NCI-H2081 treated with DMSO at 0.1 percent for 48 hours (cell line): ENCODE data around the gene LRPAP1.

Experiments used
- DNase-seq: peaks from one replicate; lab custom pipeline; 2025; lab: John Stamatoyannopoulos, UW

LRPAP1 gene

DNA sequence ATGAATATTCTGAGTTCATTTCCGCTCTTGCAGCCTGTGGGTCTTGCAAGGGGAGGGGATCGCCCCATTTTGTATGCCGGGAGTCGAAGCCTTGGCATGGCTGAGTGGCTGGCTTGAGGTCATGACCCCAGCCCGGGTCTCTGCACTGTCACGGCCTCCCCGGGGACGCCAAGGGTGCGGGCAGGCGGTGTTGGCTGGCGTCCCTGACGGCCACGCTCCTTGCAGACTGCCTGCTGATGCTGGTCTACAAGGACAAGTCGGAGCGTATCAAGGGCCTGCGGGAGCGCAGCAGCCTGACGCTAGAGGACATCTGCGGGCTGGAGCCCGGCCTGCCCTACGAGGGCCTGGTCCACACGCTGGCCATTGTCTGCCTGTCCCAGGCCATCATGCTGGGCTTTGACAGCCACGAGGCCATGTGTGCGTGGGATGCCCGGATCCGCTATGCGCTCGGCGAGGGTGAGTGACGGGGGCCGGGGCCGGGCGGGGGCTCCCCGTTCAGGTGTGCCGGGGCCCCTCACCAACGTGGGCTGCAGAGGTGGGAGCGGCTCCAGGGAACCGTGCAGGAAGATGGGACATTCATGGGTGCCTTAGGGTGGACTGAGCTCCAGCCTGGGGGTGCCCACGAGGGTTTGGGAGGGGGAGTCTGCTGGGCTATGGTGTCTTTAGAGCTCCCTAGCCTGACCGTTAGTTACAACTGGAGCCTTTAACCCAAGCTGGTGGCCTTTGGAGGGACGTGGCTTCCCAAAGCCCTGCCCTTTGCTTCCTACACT lies 58.9 kb downstream of the LRPAP1 start:
- no peak for DNase-seq

DNA sequence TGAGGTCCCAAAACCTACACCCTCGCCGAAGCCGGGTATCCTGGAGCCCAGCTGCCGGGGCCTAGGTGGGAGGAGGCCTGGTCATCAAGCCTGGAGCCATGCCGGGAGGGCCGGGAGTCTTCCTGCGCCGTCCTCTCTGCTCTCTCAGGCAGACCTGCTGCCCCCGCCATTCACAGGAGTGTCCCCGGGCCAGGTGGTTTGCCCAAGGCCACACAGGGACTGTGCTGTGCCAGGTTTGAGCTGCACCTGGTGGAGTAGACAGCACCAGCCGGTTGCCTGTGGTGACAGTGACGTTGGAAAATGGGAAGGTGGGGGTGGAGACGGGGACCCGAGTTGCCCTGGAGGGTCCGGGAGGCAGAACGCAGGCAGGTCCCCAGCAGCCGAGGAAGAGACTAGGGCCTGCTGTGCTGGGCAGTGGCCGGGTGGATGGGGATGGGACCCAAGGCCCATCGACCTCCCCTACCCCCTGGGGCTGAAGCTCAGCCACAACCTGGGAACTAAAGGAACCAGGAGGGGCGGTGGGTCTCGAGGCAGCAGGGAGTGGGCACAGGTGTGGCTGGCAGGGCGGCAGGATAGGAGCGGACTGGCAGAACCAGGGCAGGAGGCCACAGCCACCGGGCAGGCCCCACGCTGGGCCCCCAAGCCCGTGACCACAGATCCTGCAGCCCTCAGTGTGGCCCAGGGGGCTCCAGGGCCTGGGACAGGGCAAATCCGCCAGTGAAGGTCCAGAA lies 59.6 kb downstream of the LRPAP1 start:
- no peak for DNase-seq

- DNase-seq = no peak
These were observed 60.3 kb downstream of the LRPAP1 start for GRCh38 chr4:3471886-3472285.

DNA sequence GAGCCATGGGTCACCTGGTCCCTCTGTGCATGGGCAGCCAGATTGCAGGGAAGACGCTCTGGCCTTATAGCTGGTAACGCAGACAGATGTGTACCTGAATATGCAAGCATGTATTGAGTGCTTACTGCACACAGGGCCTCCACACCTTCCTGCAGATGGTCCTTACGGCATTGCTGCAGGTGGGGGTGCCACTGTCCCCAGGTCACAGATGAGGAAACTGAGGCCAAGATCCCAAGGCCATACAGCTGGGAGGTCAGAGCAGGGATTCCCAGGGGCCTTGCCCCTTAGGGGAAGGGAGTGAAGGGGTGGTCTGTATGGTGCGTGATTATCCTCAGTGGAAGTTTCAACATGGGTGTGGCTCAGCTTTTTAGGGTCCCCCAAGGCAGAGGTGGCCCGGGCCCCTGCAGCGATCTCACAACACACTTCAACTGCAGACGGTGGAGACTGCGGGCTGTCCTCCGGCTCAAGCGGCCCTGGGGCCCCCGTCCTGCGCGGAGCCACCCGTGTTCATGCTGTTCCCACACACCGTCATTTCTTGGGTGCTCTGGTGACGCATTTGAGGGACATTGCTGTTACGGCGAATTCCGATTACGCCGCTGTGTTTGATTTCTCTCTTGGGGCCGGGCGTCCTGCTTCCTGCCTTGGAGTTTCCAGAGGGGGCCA lies 61.0 kb downstream of the LRPAP1 start:
- DNase-seq = no peak

GRCh38 chr4:3470244-3471097 lies 61.8 kb downstream of the LRPAP1 start:
- no peak for DNase-seq

- DNase-seq = no peak
These were observed 62.6 kb downstream of the LRPAP1 start for GRCh38 chr4:3469386-3470243.

DNA sequence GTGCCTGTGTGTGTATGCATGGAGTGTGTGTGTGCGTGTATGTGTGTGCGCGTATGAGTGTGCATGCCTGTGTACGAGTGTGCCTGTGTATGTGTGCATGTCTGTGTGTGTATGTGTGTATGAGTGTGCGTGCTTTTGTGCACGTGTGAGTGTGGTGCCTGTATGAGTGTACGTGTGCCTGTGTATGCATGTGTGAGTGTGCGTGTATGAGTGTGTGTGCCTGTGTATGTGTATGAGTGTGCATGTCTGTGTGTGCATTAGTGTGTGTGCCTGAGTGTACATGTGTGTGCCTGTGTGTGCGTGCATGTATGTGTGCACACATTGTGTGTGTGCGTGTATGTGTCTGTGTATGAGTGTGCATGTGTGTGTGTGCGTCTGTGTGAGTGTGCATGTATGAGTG lies 63.4 kb downstream of the LRPAP1 start:
- DNase-seq = no peak

- DNase-seq = no peak
These were observed 64.1 kb downstream of the LRPAP1 start for GRCh38 chr4:3468154-3468553.

- DNase-seq = no peak
These were observed 64.6 kb downstream of the LRPAP1 start for GRCh38 chr4:3467601-3468031.

DNA sequence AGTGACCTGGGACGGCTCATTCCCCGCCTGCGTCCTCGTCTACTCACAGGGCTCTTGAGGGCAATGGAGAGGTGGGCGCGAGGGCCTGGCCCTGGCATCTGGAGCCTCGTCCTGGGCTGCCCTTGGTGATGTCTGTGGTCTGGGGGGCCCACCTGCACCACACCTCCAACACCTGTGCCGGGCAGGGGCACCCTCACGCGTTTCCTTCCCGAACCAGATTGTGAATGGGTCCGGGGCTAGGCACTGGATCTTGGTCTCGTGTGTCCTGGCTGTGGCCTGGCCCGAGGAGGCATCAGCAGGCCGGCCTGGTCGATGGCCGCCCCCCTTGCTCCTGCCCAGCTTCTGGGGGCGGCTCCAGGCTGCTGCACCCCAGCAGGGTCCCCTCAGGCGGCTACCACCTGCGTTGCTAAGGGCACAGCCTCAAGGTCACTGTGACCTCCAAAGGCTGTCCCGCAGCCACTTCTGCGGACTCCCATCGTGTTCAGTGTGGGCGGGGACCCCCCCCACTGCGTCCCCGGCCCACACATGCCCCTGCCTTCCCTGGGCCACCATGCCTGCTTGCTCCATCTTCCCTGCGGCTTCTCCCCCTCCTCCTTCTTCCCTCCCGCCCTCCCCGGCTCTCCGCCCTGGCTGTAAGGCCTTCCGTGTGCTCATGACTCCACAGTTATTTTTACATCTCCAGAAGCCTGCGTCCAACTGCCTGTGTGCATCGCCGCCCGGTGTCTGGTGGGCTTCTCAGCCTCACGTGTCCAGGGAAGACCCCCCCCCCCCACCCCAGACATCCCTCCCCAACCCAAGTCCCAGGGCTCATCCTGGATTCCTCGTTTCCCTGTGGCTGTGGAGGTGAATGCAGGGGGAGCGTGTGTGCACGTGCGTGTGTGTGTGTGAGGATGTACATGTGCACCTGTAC lies 65.3 kb downstream of the LRPAP1 start:
- no peak for DNase-seq

DNA sequence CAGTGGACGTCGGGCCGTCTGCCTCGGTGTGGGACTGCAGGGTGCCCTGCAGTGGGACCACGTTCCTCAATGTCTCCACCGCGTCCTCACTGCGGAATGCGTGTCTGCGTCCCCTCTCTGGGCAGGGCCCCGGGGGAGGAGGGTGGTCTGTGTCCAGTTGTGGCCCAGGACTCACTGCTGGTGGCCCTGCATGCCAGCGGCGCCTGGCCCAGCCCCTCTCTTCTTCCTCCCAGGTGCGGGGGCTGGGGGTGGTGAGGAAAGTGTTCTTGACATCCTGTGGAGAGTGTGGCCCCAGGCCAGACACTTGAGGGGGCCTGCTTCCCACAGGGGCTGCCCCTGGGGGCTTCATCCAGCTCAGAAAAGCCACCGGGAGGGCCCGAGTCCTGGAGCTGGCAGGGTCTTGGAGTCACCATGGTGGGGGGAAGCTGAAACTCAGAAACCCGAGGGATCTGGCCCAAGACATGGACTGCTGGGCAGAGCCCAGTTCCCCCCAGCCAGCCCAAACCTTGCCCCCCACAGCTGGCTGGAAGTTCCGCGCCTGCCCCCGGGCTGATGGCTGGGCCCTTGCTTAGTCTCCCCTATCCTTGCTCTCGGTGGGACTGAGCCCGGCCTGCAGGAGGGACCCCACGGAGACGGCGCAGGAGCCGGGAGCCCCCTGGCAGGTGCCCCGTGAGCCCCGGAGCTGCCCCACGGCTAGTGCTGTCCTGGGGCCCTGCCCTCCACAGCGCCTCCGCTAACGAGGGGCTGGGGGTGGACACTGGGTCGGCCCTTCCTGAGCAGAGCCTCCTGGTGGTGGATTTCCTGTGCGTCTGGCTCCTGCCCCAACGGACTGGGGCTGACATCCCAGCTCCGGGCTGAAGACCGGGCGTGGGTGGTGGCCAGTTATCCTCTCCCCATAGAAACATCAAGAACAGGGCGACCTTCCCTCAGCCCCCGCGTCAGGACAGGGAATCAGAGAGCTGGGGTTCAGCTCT lies 66.2 kb downstream of the LRPAP1 start:
- DNase-seq = no peak

DNA sequence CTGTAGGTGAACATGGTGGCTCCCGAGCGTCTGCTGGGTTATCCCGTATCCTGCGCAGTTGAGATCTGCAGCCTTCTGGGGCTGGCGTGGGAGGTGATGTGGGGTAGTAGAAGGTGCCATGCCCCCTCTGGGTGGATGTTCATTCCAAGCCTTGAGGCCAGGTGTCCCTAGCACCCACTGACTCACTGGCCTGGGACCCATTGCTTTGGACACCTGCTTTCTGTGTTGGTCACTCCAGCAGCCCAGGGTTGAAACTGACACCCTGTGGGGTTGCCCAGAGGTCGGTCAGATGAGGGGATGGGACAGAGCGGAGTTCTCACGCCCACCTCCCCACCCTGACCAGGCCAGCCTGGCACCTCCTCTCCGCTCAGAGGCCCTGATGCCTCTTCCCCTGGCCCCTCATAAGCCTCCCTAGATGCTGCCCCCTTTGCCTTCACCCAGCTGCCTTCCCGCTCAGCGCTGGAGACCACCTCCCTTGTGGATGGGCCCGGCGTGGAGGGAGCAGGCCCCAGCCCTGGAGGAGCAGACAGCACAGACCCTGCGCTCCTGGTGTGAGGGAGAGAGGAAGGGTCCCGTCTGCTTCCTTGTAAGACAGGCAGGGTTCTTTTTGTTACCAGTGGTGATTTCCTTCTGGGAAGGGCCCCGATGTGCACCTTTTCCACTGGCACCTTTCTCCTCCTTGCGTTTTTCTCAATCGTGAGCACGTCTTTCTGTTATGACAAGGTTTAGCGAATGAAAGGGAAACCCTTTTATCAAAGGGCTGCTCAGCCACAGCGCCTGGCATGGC lies 67.1 kb downstream of the LRPAP1 start:
- DNase-seq = no peak

GRCh38 chr4:3464349-3464905 lies 67.8 kb downstream of the LRPAP1 start:
- no peak for DNase-seq

DNA sequence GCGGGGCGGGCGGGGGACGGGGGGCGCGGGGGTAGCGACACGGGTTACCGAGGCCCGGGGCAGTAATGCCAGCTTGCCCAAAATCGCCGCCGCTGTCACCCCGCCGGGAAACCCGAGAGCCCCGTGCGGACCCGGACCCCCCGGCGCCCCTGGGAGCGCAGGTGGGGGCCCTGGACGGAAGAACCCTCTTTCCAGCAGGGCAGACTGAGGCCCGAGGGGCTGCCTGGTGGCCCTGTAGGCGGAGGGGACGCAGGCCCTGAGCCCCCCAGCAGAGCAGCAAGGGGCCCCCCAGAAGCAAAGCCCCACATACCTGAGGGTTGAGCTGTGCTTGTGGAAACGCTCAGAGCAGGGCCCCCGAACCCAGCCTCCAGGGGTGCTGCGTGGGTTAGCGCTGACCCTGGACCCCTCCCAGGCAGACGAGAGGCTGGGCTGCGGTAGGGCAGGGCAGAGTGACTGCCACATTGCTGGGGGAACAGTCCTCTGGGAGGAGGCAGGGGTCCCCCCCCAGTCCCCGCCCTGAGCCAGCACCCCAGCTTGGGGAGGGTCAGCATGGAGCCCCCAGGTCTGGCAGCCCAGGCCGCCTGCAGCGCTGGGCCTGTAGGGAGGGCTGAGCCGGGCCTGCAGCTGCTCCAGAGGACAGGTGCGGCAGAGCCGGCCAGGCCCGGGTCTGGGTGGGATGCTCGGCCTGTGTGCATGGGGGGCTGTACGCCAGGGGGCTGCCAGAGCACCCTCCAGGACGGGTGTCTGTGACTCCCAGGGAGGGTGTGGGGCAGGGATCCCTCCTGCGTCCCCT lies 68.5 kb downstream of the LRPAP1 start:
- no peak for DNase-seq

DNA sequence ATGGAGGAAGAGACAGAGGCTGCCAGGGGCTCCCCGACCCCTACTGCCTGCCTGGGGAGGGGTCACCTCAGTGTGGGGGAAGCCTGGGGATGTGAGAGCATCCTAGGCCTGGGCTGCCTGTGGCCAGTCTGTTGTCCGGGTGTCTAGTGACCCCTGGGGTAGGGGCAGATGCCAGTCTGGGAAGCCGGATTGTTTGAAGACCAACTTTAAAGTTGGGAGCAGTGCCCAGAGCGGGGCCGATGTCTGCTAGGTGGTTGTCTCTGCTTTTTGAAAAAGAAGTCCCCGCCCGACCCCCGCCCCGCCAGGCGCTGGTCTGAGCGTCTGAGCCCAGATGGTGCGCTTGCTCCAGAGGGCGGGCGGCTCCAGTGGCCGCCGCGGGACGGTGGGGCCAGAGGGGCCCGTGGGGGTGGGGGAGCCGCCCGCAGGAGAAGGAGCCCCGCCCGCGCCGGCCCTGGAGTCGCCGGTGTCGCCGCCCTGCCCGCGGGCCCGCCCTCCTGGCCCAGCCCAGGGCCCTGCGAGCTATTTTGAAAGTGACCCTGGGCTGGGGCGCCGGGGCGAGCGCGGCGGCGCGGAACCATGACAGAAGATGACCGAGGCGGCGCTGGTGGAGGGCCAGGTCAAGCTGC lies 69.3 kb downstream of the LRPAP1 start, which contains the start of gene DOK7:
Gene DOK7 (plus strand): TSS at position 517 of the 626 bp plus-strand sequence. CDS start 70 bp downstream, at position 587.
- DNase-seq = no peak

DNA sequence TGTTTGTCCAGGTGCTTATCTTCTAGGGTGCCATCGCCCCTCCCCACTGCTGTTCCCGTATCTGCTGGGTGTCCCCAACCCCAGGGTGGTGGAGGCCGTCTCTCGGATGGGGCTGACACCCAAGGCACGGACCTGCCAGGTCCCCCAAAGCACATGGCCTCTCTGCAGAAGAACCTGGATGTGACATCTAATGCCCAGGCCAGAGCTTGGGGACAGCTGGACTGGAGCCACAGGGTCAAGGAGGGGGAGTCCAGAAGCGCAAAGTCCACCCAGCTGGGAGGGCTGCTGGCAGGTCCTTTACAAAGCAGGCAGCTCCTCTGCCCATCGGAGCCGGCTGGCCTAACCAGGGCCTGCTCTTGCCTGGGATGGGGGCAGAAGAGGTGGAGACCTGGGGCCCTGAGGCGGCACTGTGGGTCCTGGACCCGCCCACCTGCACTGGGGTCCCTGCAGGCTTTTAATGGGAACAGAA lies 69.9 kb downstream of the LRPAP1 start:
- DNase-seq = no peak
